Peyer's patch (tissue), 4 donors: ENCODE results near the gene SUPT4H1. TPM values are rescaled to one million over a fixed set of nuclear protein-coding genes. Genes with fewer than 3 reads are reported as not detected.

ENCODE experiments used
- DNase-seq, 3 donors: peaks; one replicate each; pipeline ENCODE4 v3.0.0-alpha.2; 2017 to 2019
- H3K27ac ChIP-seq, 4 donors: fragments of 200-600 bp; sonication (generic); one replicate each; pipeline ENCODE4 v1.5.1; 2016 to 2019
- H3K27me3 ChIP-seq, 2 donors: fragments of 200-600 bp; sonication (generic); one replicate each; pipeline ENCODE4 v1.5.1; 2019
- H3K36me3 ChIP-seq, 3 donors: fragments of 200-600 bp; sonication (generic); one replicate each; pipeline ENCODE4 v1.5.1; 2016 to 2019
- H3K4me1 ChIP-seq, 4 donors: fragments of 200-600 bp; sonication (generic); one replicate each; pipeline ENCODE4 v1.5.1; 2016 to 2019
- H3K4me3 ChIP-seq, 4 donors: fragments of 200-600 bp; sonication (generic); 1 replicate in 3 of 4; 2 replicates in 1 of 4; pipeline ENCODE4 v1.5.1; 2016 to 2019; ENCODE audit warnings: mild to moderate bottlenecking in 1 of 4
- H3K9me3 ChIP-seq, 4 donors: fragments of 200-600 bp; sonication (generic); one replicate each; pipeline ENCODE4 v1.5.1; 2016 to 2019; ENCODE audit warnings: mild to moderate bottlenecking in 1 of 4
- CTCF ChIP-seq, 6 experiments: fragments of 450-650 bp in 4 of 6; fragments of 200-600 bp in 2 of 6; sonication (generic) in 1 of 6; IDR thresholded peaks; one replicate each; pipeline ENCODE4 v1.5.1; 2017 to 2019; ENCODE audit warnings: antibody characterized with exemption in 6 of 6, mild to moderate bottlenecking in 3 of 6, moderate library complexity in 1 of 6
- POLR2A ChIP-seq, 2 donors: fragments of 450-650 bp; IDR thresholded peaks; one replicate each; pipeline ENCODE4 v1.5.1; 2017; ENCODE audit warnings: antibody characterized with exemption in 2 of 2, mild to moderate bottlenecking in 2 of 2, moderate library complexity in 2 of 2
- small RNA-seq, 2 donors: library from RNA; depleted of rRNA; stranded (forward); fragments of <200 nt; gene quantifications; one replicate each; pipeline ENCODE3, GENCODE V24; 2016
- total RNA-seq, 4 donors: library from RNA; depleted of rRNA; stranded (reverse); fragments of >200 nt; gene quantifications; one replicate each; pipeline ENCODE4 v1.1.0, GENCODE V29; 2016

SUPT4H1 gene
- total RNA-seq, 4 donors from 2014 or later: 31.9 to 56.1 (median 47.9) TPM

GRCh38 chr17:58301504-58302150 lies 50.4 kb downstream of the SUPT4H1 start:
- no peak overlapping the region for H3K27ac ChIP-seq
- no peaks in the 10 kb centered on the region for H3K36me3 ChIP-seq
- peak in 1 of 3 donors; percentile 7 for DNase-seq
- no peaks in the 10 kb centered on the region for H3K9me3 ChIP-seq
- TF ChIP-seq CTCF (IDR thresholded peaks at IDR 0.05) (no peak), POLR2A (IDR thresholded peaks at IDR 0.05) (no peak)
- no peaks in the 10 kb centered on the region for H3K4me1 ChIP-seq
- no peaks in the 10 kb centered on the region for H3K27me3 ChIP-seq
- H3K4me3 ChIP-seq: no peak overlapping the region

- H3K9me3 ChIP-seq: no peaks in the 10 kb centered on the region
- no peak overlapping the region for H3K4me3 ChIP-seq
- H3K27ac ChIP-seq: no peak overlapping the region
- TF ChIP-seq CTCF (IDR thresholded peaks at IDR 0.05) (no peak), POLR2A (IDR thresholded peaks at IDR 0.05) (no peak)
- H3K27me3 ChIP-seq: no peaks in the 10 kb centered on the region
- DNase-seq: peak in 1 of 3 donors; percentile 10
- no peaks in the 10 kb centered on the region for H3K36me3 ChIP-seq
- H3K4me1 ChIP-seq: no peaks in the 10 kb centered on the region
Measured at GRCh38 chr17:58300336-58300735, 51.7 kb downstream of the SUPT4H1 start.

Small RNAs within 50 kb of the gene (small RNA-seq; reads per million reads assigned to genes)
- 0 reads per million in 2 donors for gene MIR4736

Other genes starting within 250 kb of the SUPT4H1 start
- gene OR4D1, start 203.8 kb downstream of the SUPT4H1 start, total RNA-seq: not detected
- gene OR4D2, start 185.2 kb downstream of the SUPT4H1 start, total RNA-seq: not detected
- gene EPX, start 159.5 kb downstream of the SUPT4H1 start, total RNA-seq: not detected
- 10 to 100 TPM in 3 of 4 donors, 1 to 10 TPM in 1; 6.7 to 20.9 (median 14.8) TPM for gene MKS1, start 132.9 kb downstream of the SUPT4H1 start, total RNA-seq
- gene LPO, start 113.6 kb downstream of the SUPT4H1 start, total RNA-seq: 1 to 10 TPM in 2 of 4 donors, not detected in 2; 2.3 to 9.0 TPM
- 1 to 10 TPM in 1 of 4 donors, not detected in 3; 1.7 TPM for gene MPO, start 71.3 kb downstream of the SUPT4H1 start, total RNA-seq
- 10 to 100 TPM in 2 of 4 donors, 1 to 10 TPM in 2; 9.1 to 11.9 (median 10.4) TPM for gene TSPOAP1, start 23.4 kb downstream of the SUPT4H1 start, total RNA-seq
- gene RNF43, start 65.3 kb upstream of the SUPT4H1 start, total RNA-seq: 100 to 1,000 TPM in 2 of 4 donors, 10 to 100 TPM in 2; 46.9 to 104 (median 85.4) TPM
- under 1 TPM in 2 of 4 donors, not detected in 2; 0.28 to 0.83 TPM for gene HSF5, start 136.2 kb upstream of the SUPT4H1 start, total RNA-seq
- gene MTMR4, start 162.4 kb upstream of the SUPT4H1 start, total RNA-seq: 100 to 1,000 TPM in 2 of 4 donors, 10 to 100 TPM in 2; 46.2 to 129 (median 105) TPM